GM18858 (cell line): ENCODE measurements around the gene BBOX1.
"Not testable (repeated sequence)": the region's sequence is repeated elsewhere in the genome, so short reads cannot be mapped to it uniquely, and the experiment has no call there.

ENCODE experiments used
- ATAC-seq: cut with Tn5 transposase; IDR thresholded peaks from one replicate; pipeline ENCODE4 v1.9.1; 2021; ENCODE audit not compliant: unreplicated experiment

BBOX1 gene

GRCh38 chr11:27175562-27175961, 134.9 kb downstream of the BBOX1 start:
- ATAC-seq = not testable (repeated sequence)
